Measurements from ENCODE around the gene LPCAT1.
"Not testable (repeated sequence)": the region's sequence is repeated elsewhere in the genome, so short reads cannot be mapped to it uniquely, and the experiment has no call there.

LPCAT1 gene

GRCh38 chr5:1463326-1464095 lies 60.2 kb downstream of the LPCAT1 start:
- Histone ChIP-seq H3K9me3 (peaks cover 17% of the 10 kb centered on the region), H3K9ac (no peak overlapping the region), H3K27ac (no peak overlapping the region), H4K20me1 (peaks cover 8% of the 10 kb centered on the region; the same call in 1 of the 2 replicates), H3K4me3 (no peak overlapping the region), H3K27me3 (no peaks in the 10 kb centered on the region), H3K36me3 (peaks cover 74% of the 10 kb centered on the region), H3K4me1 (peaks cover 26% of the 10 kb centered on the region), H3K4me2 (no peak overlapping the region)
- no peak for TF ChIP-seq Cebpa-rat (IDR thresholded peaks at IDR 0.05)

GRCh38 chr5:1462358-1462757 lies 61.4 kb downstream of the LPCAT1 start:
- Histone ChIP-seq H3K9ac (no peak overlapping the region), H4K20me1 (peaks cover 8% of the 10 kb centered on the region; the same call in 1 of the 2 replicates), H3K27ac (no peak overlapping the region), H3K36me3 (peaks cover 67% of the 10 kb centered on the region), H3K9me3 (peaks cover 29% of the 10 kb centered on the region), H3K4me1 (peaks cover 20% of the 10 kb centered on the region), H3K27me3 (no peaks in the 10 kb centered on the region), H3K4me3 (no peak overlapping the region), H3K4me2 (no peak overlapping the region)
- TF ChIP-seq Cebpa-rat (IDR thresholded peaks at IDR 0.05), result no peak

GRCh38 chr5:1461396-1461795 lies 62.4 kb downstream of the LPCAT1 start:
- peaks cover 8% of the 10 kb centered on the region; the same call in 1 of the 2 replicates for H4K20me1 ChIP-seq
- H3K36me3 ChIP-seq, result peaks cover 58% of the 10 kb centered on the region
- no peak overlapping the region for H3K27ac ChIP-seq
- H3K4me1 ChIP-seq, result peaks cover 20% of the 10 kb centered on the region
- H3K4me3 ChIP-seq, result no peak overlapping the region
- no peak for TF ChIP-seq Cebpa-rat (IDR thresholded peaks at IDR 0.05)
- H3K4me2 ChIP-seq, result no peak overlapping the region
- H3K27me3 ChIP-seq, result no peaks in the 10 kb centered on the region
- peaks cover 33% of the 10 kb centered on the region for H3K9me3 ChIP-seq
- H3K9ac ChIP-seq, result no peak overlapping the region

GRCh38 chr5:1460054-1460682 lies 63.6 kb downstream of the LPCAT1 start:
- peak overlapping the region; percentile 38; the same call in 1 of the 2 replicates for H3K27ac ChIP-seq
- H4K20me1 ChIP-seq, result peaks cover 8% of the 10 kb centered on the region; the same call in 1 of the 2 replicates
- H3K4me1 ChIP-seq, result peaks cover 20% of the 10 kb centered on the region
- H3K9me3 ChIP-seq, result peaks cover 33% of the 10 kb centered on the region
- peak overlapping the region; percentile 69 for H3K4me2 ChIP-seq
- no peak for TF ChIP-seq Cebpa-rat (IDR thresholded peaks at IDR 0.05)
- no peak overlapping the region for H3K9ac ChIP-seq
- peaks cover 45% of the 10 kb centered on the region for H3K36me3 ChIP-seq
- H3K4me3 ChIP-seq, result no peak overlapping the region
- no peaks in the 10 kb centered on the region for H3K27me3 ChIP-seq

GRCh38 chr5:1459435-1459834 lies 64.3 kb downstream of the LPCAT1 start:
- not testable (repeated sequence) for H3K4me3 ChIP-seq, H3K27me3 ChIP-seq, H3K27ac ChIP-seq, H3K9ac ChIP-seq, H4K20me1 ChIP-seq, H3K4me2 ChIP-seq
- Histone ChIP-seq H3K36me3 (peaks cover 39% of the 10 kb centered on the region), H3K4me1 (peaks cover 20% of the 10 kb centered on the region), H3K9me3 (peaks cover 41% of the 10 kb centered on the region)

GRCh38 chr5:1456110-1456881 lies 67.5 kb downstream of the LPCAT1 start:
- not testable (repeated sequence) for H3K36me3 ChIP-seq, H3K9ac ChIP-seq, H3K27ac ChIP-seq, H3K4me2 ChIP-seq, H4K20me1 ChIP-seq, H3K27me3 ChIP-seq
- Histone ChIP-seq H3K9me3 (peaks cover 63% of the 10 kb centered on the region), H3K4me3 (0 out of 2 replicates have a peak overlapping the region, but pooled peaks have one; percentile 11), H3K4me1 (peaks cover 17% of the 10 kb centered on the region)

- Histone ChIP-seq H3K27me3 (no peaks in the 10 kb centered on the region), H3K4me2 (no peak overlapping the region), H3K4me3 (no peak overlapping the region), H3K27ac (no peak overlapping the region), H3K9me3 (peaks cover 63% of the 10 kb centered on the region), H3K36me3 (peaks cover 3% of the 10 kb centered on the region; the same call in 1 of the 2 replicates), H3K9ac (no peak overlapping the region), H4K20me1 (no peaks in the 10 kb centered on the region), H3K4me1 (peaks cover 9% of the 10 kb centered on the region)
- TF ChIP-seq Cebpa-rat (IDR thresholded peaks at IDR 0.05), result no peak
Observed at GRCh38 chr5:1453613-1454012, 70.1 kb downstream of the LPCAT1 start.

- no peak overlapping the region for H3K27ac ChIP-seq
- no peak overlapping the region for H3K9ac ChIP-seq
- H3K36me3 ChIP-seq, result no peaks in the 10 kb centered on the region
- no peaks in the 10 kb centered on the region for H4K20me1 ChIP-seq
- H3K9me3 ChIP-seq, result peaks cover 40% of the 10 kb centered on the region
- H3K27me3 ChIP-seq, result peaks cover 40% of the 10 kb centered on the region
- H3K4me3 ChIP-seq, result no peak overlapping the region
- TF ChIP-seq Cebpa-rat (IDR thresholded peaks at IDR 0.05), result no peak
- H3K4me2 ChIP-seq, result peak overlapping the region; percentile 84
- peaks cover 31% of the 10 kb centered on the region for H3K4me1 ChIP-seq
Observed at GRCh38 chr5:1449081-1449630, 74.6 kb downstream of the LPCAT1 start.

- Histone ChIP-seq H3K4me2 (peak overlapping the region; percentile 84), H3K4me1 (peaks cover 37% of the 10 kb centered on the region), H3K27me3 (peaks cover 46% of the 10 kb centered on the region), H3K4me3 (0 out of 2 replicates have a peak overlapping the region, but pooled peaks have one; percentile 36), H3K9me3 (peaks cover 34% of the 10 kb centered on the region), H3K36me3 (no peaks in the 10 kb centered on the region), H3K9ac (no peak overlapping the region), H3K27ac (no peak overlapping the region), H4K20me1 (no peaks in the 10 kb centered on the region)
- TF ChIP-seq Cebpa-rat (IDR thresholded peaks at IDR 0.05), result no peak
Observed at GRCh38 chr5:1448511-1449011, 75.2 kb downstream of the LPCAT1 start.
